ENCODE results near the gene MIF4GD.

MIF4GD gene

DNA sequence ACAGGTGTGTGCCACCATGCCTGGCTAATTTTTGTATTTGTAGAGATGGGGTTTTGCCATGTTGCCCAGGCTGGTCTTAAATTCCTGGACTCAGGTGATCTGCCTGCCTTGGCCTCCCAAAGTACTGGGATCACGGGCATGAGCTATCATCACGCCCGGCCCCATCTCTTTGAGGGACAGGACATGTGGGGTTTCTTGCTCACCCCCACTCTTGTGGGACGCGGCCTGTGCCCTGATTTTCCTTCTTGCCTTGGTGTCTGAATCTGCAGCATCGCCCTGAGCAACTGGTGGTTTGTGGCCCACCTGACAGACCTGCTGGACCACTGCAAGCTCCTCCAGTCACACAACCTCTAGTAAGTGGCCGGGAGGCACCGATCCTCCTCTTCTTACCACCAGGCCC, 40.0 kb downstream of the MIF4GD start:
- no peak for DNase-seq (ENCODE audit: low read depth)
- H3K4me3 ChIP-seq (ENCODE audit: low read depth, low read length) = no peak overlapping the region
- TF ChIP-seq, protein P1, sequence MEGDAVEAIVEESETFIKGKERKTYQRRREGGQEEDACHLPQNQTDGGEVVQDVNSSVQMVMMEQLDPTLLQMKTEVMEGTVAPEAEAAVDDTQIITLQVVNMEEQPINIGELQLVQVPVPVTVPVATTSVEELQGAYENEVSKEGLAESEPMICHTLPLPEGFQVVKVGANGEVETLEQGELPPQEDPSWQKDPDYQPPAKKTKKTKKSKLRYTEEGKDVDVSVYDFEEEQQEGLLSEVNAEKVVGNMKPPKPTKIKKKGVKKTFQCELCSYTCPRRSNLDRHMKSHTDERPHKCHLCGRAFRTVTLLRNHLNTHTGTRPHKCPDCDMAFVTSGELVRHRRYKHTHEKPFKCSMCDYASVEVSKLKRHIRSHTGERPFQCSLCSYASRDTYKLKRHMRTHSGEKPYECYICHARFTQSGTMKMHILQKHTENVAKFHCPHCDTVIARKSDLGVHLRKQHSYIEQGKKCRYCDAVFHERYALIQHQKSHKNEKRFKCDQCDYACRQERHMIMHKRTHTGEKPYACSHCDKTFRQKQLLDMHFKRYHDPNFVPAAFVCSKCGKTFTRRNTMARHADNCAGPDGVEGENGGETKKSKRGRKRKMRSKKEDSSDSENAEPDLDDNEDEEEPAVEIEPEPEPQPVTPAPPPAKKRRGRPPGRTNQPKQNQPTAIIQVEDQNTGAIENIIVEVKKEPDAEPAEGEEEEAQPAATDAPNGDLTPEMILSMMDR (IDR thresholded peaks at IDR 0.05; ENCODE audit: insufficient read depth, low read depth, low read length, missing control alignments) = no peak

DNA sequence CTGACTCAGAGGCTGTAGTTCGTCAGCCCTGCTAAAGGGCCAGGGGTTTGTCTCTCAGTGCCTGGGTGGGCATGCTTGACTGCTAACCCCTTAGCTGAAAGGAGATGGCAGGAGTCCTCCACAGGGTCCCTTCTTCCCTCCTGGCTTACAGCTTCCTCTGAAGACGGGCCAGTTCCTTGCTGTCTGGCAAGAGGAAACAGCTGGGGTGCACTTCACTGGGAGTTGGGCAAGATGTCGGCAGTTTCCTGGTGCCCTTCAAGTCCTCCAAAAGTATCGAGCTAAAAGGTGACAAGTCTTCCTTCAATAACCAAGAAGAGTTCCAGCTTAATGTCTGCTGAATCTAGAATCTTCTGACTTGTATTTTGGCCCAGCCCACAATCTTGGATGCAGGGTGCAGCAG, 42.2 kb downstream of the MIF4GD start:
- no peak for DNase-seq (ENCODE audit: low read depth)
- H3K4me3 ChIP-seq (ENCODE audit: low read depth, low read length) = no peak overlapping the region
- TF ChIP-seq, protein P1 (IDR thresholded peaks at IDR 0.05; ENCODE audit: insufficient read depth, low read depth, low read length, missing control alignments) = no peak

DNA sequence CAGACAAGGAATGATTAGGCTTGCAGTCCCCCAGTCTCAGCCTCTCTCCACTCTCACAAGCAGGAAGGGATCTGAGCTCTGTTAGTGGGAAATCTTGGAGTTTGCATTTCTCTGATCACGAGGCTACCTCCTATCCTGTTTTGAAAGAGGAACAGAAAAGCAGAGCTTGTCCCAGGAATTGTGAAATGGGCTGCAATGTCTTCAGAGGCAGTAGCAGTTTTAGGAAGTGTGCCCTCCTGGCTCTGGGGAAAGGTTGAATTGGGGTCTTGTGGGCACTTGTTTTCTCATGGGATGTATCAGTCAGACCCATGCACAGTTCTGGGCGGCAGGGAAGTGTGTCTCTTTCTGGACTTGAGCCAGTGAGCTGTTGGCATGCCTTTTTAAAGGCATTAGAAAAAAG, 42.7 kb downstream of the MIF4GD start:
- TF ChIP-seq, protein P1 (IDR thresholded peaks at IDR 0.05; ENCODE audit: insufficient read depth, low read depth, low read length, missing control alignments) = no peak
- no peak for DNase-seq (ENCODE audit: low read depth)
- no peak overlapping the region for H3K4me3 ChIP-seq (ENCODE audit: low read depth, low read length)

DNA sequence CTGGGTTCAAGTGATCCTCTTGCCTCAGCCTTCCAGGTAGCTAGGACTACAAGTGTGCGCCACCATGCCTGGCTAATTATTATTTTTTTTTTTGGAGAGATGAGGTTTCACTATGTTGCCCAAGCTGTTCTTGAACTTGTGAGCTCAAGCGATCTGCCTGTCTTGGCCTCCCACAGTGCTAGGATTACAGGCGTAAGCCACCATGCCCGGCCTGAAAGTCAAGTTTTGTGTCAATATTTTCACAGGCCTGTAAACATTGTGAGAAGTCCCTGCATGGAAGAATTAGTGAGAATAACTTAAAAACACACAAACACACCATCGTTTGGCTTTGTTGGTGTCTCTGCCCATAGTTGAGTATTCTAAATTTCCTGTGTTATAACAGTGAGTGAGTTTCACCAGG, 43.3 kb downstream of the MIF4GD start:
- TF ChIP-seq, protein P1 (IDR thresholded peaks at IDR 0.05; ENCODE audit: insufficient read depth, low read depth, low read length, missing control alignments) = no peak
- DNase-seq (ENCODE audit: low read depth) = no peak
- H3K4me3 ChIP-seq (ENCODE audit: low read depth, low read length) = no peak overlapping the region

DNA sequence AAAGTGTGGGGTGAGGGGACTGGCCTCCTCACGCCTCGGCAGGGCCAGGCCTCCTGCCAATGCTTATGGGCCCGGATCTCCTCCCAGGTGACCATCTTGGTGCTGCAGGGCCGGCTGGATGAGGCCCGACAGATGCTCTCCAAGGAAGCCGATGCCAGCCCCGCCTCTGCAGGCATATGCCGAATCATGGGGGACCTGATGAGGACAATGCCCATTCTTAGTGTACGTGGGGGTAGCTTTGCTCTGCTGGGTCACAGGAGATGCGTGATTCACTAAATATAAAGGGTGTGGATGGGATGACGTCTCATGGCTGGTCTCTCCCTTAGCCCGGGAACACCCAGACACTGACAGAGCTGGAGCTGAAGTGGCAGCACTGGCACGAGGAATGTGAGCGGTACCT, 46.0 kb downstream of the MIF4GD start:
- DNase-seq (ENCODE audit: low read depth) = no peak
- no peak overlapping the region for H3K4me3 ChIP-seq (ENCODE audit: low read depth, low read length)
- TF ChIP-seq, protein P1 (IDR thresholded peaks at IDR 0.05; ENCODE audit: insufficient read depth, low read depth, low read length, missing control alignments) = no peak

DNA sequence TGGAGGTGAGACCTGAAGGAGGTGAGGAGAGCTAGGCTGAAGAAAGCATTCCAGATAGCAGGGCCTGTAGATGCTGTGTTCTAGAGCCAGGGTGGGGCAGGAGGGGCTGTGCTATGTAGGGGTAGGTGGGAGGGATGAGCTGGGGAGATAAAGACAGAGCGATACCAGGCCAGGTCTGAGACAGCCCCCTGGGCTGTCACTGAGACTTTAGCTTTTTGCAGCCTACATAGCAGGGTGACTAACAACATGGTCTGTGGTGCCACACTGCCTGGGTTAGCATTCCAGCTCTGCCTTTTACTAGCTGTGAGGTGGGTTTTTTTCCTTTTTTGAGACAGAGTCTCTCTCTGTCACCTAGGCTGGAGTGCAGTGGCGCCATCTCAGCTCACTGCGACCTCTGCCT, 51.2 kb downstream of the MIF4GD start:
- no peak overlapping the region for H3K4me3 ChIP-seq (ENCODE audit: low read depth, low read length)
- TF ChIP-seq, protein P1 (IDR thresholded peaks at IDR 0.05; ENCODE audit: insufficient read depth, low read depth, low read length, missing control alignments) = no peak
- no peak for DNase-seq (ENCODE audit: low read depth)

DNA sequence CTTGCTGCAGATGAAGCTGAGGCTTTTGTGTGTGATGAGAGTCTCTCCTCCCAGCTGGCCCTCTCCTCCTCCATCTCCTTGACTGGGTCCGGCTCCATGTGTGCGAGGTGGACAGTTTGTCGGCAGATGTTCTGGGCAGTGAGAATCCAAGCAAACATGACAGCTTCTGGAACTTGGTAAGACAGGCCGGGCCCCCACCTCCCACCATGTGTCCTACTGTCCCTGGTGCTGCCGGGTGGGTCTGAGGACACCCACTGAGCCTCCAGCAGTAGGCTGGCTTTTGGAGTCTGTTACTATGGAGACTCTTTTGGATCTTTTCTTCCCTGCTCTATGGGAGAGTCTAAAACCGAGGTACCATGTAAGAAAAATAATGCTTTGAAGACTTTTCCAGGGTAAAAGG, 52.9 kb downstream of the MIF4GD start:
- TF ChIP-seq, protein P1 (IDR thresholded peaks at IDR 0.05; ENCODE audit: insufficient read depth, low read depth, low read length, missing control alignments) = no peak
- no peak for DNase-seq (ENCODE audit: low read depth)
- no peak overlapping the region for H3K4me3 ChIP-seq (ENCODE audit: low read depth, low read length)
